HG03097 (cell line): Measurements from ENCODE around the gene BABAM1.
"Not testable (repeated sequence)": the region's sequence is repeated elsewhere in the genome, so short reads cannot be mapped to it uniquely, and the experiment has no call there.

ENCODE experiments used
- ATAC-seq: cut with Tn5 transposase; IDR thresholded peaks from one replicate; pipeline ENCODE4 v1.9.1; 2021; ENCODE audit not compliant: unreplicated experiment, low FRiP score

The BABAM1 gene

DNA sequence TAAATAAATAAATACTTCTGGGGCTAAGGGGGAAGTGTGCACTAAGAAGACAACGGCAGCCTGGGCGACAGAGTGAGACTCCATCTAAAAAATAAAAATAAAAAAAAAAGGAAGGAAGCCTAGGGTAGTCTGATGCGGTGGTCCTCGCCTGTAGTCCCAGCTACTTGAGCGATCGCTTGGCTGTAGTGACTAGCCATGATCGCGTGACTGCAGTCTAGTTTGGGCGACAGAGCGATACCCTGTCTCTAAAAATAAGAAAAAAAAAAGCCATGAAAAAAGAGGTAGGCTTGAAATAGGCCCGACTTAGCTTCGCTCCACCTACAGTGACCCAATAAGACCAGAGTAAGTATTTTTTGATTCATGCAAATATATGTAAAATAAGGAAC, 661 bp upstream of the BABAM1 start:
- peak; percentile 5 for ATAC-seq

GRCh38 chr19:17268754-17269153, 1.5 kb downstream of the BABAM1 start:
- no peak for ATAC-seq

GRCh38 chr19:17274892-17275291, 7.6 kb downstream of the BABAM1 start:
- not testable (repeated sequence) for ATAC-seq

DNA sequence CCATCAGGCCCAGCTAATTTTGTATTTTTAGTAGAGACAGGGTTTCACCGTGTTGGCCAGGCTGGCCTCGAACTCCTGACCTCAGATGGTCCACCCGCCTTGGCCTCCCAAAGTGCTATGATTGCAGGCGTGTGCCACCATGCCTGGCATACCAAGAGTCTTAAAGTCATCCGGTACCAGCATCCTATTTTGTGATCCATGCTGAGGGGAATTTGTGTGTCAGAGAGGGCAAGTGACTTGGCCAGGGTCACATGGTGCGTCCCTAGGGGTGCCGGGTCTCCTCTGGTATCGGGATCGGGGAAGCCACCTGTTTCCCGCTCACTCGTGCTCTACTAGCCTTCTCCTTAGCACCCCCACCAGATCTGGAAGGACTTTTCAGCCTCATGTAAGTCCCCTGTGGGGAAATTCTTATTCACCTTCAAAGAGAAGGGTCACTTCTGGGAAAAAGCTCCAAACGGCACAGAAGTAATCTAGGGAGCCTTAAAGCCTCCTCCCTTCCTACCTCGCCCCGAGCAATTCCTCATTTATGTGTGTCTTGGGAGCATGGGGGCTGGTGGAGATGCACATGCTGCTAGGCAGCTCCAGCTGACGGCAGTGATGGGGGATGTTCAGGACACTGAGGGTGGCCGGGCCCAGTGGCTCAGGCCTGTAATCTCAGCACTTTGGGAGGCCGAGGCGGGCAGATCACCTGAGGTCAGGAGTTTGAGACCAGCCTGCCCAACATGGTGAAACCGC, 8.4 kb downstream of the BABAM1 start:
- ATAC-seq = no peak

DNA sequence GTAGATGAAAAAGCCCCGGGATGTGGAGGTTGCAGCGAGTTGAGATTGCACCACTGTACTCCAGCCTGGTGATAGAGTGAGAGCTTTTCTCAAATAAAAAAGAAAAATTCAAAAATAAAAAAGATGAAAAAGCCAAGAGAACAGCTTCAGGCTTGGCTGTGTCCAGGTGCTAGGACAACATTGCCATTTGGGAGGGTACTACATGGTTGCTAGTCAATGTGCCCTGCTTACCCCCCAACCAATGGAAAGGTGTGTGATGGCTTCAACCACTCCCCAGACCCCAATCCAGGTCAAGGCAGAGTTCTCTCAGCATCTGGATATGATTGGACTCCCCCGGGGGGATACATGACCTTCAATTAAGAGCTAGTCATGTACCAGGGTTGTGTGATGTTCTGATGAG, 12.2 kb downstream of the BABAM1 start:
- no peak for ATAC-seq

DNA sequence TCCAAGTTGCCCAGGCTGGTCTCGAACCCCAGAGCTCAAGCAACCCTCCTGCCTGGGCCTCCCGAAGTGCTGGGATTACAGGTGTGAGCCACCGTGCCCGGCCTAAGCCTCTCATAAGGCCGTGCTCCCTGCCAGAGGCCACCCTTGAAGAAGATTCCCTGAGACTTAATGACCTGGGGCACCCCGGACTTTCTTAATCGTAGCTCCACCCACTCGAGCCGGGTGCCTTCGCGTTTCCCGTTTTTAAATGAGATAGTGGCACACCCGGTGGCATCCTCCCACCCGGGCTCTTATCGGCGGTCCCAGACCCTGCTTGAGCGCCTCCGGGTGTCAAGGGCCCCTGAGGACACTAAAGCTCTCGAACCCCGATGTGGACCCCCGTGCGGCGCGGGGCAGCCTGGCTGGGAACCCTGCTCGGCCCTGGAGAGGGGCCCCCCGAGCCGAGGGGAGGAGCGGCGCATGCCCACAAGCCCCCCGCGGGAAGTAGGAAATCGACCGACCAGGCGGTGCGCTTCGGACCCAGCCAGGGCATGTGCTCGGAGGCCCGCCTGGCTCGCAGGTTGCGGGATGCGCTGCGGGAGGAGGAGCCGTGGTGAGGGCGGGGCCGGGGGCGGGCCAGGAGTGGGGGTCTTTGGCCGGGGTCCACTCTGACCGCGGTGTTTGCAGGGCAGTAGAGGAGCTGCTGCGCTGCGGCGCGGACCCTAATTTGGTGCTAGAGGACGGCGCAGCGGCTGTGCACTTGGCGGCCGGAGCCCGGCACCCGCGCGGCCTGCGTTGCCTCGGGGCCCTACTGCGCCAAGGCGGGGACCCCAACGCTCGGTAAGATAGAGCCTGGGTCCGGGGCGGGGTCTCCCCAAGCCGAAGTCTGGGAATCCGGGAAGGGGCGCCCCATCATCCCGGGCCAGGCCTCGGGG, 14.4 kb downstream of the BABAM1 start, which contains the start of gene ANKLE1:
ANKLE1 (plus strand) TSS at position 511 of the 914 bp plus-strand sequence; CDS start at position 531, 20 bp downstream.
- no peak for ATAC-seq

GRCh38 chr19:17282488-17283125, 15.4 kb downstream of the BABAM1 start:
- peak; percentile 58 for ATAC-seq

DNA sequence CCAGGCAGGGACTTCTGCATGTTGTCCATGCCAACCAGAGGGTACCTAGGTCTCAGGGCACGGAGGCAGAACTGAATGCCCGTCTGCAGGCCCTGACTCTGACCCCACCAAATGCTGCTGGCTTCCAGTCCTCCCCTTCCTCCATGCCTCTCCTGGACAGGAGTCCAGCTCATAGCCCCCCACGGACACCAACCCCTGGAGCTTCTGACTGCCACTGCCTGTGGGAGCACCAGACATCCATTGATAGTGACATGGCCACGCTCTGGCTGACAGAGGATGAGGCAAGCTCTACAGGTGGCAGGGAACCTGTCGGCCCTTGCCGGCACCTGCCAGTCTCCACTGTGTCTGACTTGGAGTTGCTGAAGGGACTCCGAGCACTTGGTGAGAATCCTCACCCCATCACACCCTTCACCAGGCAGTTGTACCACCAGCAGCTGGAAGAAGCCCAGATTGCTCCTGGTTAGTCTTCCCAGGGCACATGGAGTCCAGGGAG, 16.3 kb downstream of the BABAM1 start:
- no peak for ATAC-seq

- no peak for ATAC-seq
Observed at GRCh38 chr19:17285415-17286135, 18.3 kb downstream of the BABAM1 start.

DNA sequence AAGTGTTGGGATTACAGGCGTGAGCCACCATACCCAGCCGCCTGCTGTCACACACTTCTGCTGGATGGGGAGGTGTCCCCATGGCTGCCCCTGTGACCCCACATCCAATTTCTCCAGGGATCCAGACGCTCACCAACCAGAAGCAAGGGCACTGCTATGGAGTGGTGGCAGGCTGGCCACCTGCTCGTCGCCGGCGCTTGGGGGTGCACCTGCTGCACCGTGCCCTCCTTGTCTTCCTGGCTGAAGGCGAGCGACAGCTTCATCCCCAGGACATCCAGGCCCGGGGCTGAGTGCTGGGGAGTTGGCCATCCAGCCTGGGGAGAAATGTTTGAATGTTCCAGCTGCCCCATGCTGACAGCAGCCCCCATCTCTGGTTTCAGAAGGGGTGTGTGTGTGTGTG, 19.0 kb downstream of the BABAM1 start:
- ATAC-seq = no peak

GRCh38 chr19:17286752-17287151, 19.5 kb downstream of the BABAM1 start:
- ATAC-seq = no peak

GRCh38 chr19:17289489-17289888, 22.2 kb downstream of the BABAM1 start:
- no peak for ATAC-seq

- peak; percentile 65 for ATAC-seq
Observed at GRCh38 chr19:17292301-17293074, 25.2 kb downstream of the BABAM1 start.

DNA sequence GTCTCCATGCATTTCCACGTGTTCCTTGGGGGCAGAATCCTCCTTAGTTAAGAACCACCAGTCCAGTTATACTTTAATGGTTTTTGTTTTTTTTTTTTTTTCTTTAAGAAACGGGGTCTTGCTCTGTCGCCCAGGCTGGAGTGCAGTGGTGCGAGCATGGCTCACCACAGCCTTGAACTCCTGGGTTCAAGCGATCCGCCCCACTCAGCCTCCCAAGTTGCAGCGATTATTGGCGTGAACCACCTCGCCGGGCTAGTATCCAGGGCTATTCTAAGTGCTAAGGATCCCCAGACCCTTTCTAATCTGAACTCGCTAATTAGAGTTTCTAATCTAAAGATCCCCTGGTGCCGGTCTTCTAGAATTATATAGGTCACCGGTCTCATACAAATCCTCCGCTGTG, 26.4 kb downstream of the BABAM1 start:
- ATAC-seq = no peak

DNA sequence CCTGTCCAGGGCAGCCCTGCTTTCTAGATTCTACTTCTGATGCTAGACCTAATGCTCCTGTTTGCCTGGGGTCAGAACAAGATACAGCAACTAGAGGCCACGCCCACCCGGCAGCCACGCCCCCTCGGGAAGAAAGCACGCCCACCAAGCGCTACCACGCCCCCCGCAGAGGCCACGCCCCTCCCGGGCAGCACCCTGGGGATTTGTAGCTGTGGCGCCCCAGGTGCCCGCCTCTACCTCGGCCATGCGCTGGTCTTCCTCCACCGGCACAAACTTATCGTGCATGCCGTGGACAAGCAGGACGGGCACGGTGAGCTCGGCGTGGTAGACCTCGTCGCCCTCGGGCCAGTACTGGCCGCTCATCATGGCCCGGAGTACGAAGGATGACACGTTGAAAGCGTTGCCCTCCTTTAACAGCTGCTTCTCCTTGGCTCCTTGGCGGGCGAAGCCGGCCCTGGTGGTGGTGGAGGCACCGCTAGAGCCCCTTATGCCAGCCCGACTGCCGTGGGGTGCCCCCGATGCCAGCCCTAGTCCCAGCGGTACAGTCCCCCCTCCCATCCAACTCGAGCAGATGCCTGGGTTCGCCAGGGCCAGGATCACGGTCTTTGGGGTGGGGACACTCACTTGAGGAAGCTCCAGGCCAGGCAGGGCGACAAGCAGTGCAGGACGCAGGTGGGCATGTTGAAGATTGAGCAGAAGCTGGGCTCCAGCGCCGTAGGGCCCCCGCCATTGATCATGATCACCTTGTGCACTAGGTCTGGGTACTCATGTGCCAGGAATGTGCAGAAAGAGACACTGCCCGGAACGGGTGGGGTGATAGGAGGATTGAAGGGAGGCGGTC, 27.0 kb downstream of the BABAM1 start:
- ATAC-seq = no peak

GRCh38 chr19:17295551-17295950, 28.3 kb downstream of the BABAM1 start:
- ATAC-seq = not testable (repeated sequence)

DNA sequence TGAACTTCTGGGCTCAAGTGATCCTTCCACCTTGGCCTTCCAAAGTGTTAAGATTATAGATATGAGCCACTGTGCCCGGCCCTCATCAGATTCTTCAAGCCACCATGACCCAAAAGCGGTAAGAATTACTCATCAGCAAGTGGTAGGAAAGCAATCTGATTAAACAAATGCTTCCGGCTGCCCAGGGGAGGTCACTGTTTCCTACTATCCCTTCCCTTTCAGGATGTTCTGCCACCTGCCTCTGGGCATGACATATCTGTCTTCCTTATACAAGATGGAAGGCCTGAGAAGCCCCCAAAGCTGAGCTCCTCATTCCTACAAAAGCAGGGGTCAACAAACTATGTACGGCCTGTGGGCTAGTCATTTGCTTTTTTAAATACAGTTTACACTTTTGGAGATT, 29.0 kb downstream of the BABAM1 start:
- ATAC-seq = no peak

GRCh38 chr19:17296976-17297375, 29.7 kb downstream of the BABAM1 start:
- no peak for ATAC-seq
